Heart left ventricle (tissue), 13 donors: Measurements from ENCODE around the gene NFIA.

Source experiments
- POLR2A ChIP-seq, 2 donors: fragments of 450-650 bp; IDR thresholded peaks; one replicate each; pipeline ENCODE4 v1.6.1; 2017; ENCODE audit warnings: antibody characterized with exemption in 2 of 2, mild to moderate bottlenecking in 2 of 2, moderate library complexity in 2 of 2
- TF ChIP-seq, protein P1 (sequence below), 12 donors: fragments of 200-600 bp; sonication (generic) in 4 of 12; IDR thresholded peaks; one replicate each; pipeline versions ENCODE4 v1.5.0 to v1.8.0; 2018 to 2022; ENCODE audit warnings: antibody characterized with exemption in 12 of 12, mild to moderate bottlenecking in 5 of 12
- donor health status: ischemic (EF 13 %, LVEDD 7.1; RV severe dilation, severe dysfunction).
- donor health status: DM: no; HTN: yes; CAD: no.
- donor health status: DM: no; HTN: no; CAD: no.
- donor health status: ischemic (EF 25% LVEDD 6.9; RV normal size, moderate dysfunction).
- donor health status: ischemic (EF 25% LVEDD 5.7; RV mildly dilated, moderate dysfunction).
- donor health status: ischemic (EF 35%, LVEDD 5.7; RV mildly dilated, moderate dysfunction).
- donor health status: nonischemic (EF 11% LVEDD 7.7; RV severe dilation, severe dysfunction).
- donor health status: DM: yes; HTN: yes; CAD: no.
- donor health status: PGD.
- donor health status: ischemic (EF 29% LVEDD 5.4; RV normal size, mild dysfunction).
- donor health status: nonischemic (EF 23%, LVEDD 6.1; RV moderate dilation, normal function).

DNA sequence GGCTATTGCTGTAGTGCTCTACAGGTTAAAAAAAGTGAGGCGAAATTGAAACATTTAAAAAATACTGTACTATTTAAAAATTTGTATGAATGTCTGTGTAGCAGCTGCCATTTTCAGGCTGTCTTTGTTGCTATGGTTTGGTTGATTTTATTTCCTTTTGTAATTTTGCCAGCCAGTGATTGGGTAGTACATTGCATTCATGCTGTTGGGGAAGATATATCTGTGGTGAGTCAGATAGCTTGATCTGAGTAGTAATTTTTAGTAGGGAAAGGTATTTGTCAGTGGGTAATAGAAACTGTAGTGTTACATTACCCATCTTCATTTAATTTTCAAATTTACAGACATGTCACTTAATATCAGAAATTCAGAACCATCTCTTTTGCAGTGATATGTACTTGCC is 15.0 kb downstream of the NFIA start:
- TF ChIP-seq, protein P1, sequence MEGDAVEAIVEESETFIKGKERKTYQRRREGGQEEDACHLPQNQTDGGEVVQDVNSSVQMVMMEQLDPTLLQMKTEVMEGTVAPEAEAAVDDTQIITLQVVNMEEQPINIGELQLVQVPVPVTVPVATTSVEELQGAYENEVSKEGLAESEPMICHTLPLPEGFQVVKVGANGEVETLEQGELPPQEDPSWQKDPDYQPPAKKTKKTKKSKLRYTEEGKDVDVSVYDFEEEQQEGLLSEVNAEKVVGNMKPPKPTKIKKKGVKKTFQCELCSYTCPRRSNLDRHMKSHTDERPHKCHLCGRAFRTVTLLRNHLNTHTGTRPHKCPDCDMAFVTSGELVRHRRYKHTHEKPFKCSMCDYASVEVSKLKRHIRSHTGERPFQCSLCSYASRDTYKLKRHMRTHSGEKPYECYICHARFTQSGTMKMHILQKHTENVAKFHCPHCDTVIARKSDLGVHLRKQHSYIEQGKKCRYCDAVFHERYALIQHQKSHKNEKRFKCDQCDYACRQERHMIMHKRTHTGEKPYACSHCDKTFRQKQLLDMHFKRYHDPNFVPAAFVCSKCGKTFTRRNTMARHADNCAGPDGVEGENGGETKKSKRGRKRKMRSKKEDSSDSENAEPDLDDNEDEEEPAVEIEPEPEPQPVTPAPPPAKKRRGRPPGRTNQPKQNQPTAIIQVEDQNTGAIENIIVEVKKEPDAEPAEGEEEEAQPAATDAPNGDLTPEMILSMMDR (IDR thresholded peaks at IDR 0.05) = no peak
- TF ChIP-seq POLR2A (IDR thresholded peaks at IDR 0.05) = no peak
